Left ventricle myocardium inferior (tissue), 1 donor: ENCODE measurements around the gene CPPED1. TPM values are rescaled to one million over a fixed set of nuclear protein-coding genes. Genes with fewer than 3 reads are reported as not detected.

Experiments used
- DNase-seq: peaks from one replicate; pipeline ENCODE4 v3.0.0-alpha.2; 2020
- H3K27ac ChIP-seq: fragments of 200-600 bp; replicated peaks from 2 replicates; pipeline ENCODE4 v1.8.0; 2021
- H3K27me3 ChIP-seq: fragments of 200-600 bp; 2 replicates; pipeline ENCODE4 v1.8.0; 2021; ENCODE audit warnings: low read depth
- H3K36me3 ChIP-seq: fragments of 200-600 bp; 2 replicates; pipeline ENCODE4 v1.8.0; 2021
- H3K4me1 ChIP-seq: fragments of 200-600 bp; 2 replicates; pipeline ENCODE4 v1.8.0; 2021
- H3K4me3 ChIP-seq: fragments of 200-600 bp; 2 replicates; pipeline ENCODE4 v1.8.0; 2021; ENCODE audit warnings: mild to moderate bottlenecking, moderate library complexity
- H3K9me3 ChIP-seq: fragments of 200-600 bp; replicated peaks from 2 replicates; pipeline ENCODE4 v1.8.0; 2021
- intact Hi-C: fragments of 100-400 bp; cut with micrococcal nuclease; formaldehyde crosslinking; loops from one replicate; pipeline ENCODE4 v1.11.0; 2022
- total RNA-seq: library from RNA; stranded (reverse); fragmentation: NEBNext Ultra II Directional; extraction: Animal tissue kit (Norgen Biotek cat#: 25700); gene quantifications from one replicate; pipeline ENCODE4 v1.2.1, GENCODE V29; 2021
- TF ChIP-seq, protein P1 (sequence below): fragments of 200-600 bp; IDR thresholded peaks from 2 replicates; pipeline ENCODE4 v1.8.0; 2021; ENCODE audit warnings: antibody characterized with exemption, mild to moderate bottlenecking, borderline replicate concordance
- donor health status: DM: no; HTN: yes; CAD: no; lungs with severe emphysema.

The CPPED1 gene
- total RNA-seq, 1 donor from 2014 or later = 12.4 TPM

DNA sequence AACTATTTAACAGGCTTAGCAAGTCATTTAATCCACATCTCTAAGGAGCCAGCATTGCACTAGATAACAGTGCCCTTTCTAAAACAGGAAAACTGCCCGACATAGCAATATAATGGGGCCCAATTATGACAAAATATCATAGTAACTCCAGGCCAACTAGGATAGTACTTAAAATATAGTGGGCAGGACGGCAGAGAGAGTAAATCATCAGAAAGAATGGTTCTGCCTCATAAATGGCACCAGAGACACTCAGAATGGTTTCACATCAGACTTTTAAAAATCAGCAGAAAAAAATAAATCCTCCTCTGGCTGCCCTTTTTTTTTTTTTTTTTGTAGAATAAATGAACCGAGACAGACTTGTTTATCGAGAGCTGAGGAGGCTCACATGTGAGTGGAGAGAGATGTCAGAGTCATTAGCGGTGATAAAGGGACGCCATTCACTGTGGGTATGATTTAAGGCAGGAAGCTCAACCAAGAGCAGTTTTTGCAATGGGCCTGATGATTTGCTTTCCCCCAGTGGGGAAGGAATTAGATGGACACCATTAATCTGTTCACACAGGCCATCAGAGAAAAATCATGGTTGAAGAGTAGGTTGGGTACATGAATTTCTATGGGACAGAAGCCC, 62.6 kb downstream of the CPPED1 start:
- Histone ChIP-seq H3K27ac (no peak overlapping the region), H3K9me3 (peaks cover 21% of the 10 kb centered on the region), H3K4me3 (no peak overlapping the region), H3K4me1 (no peaks in the 10 kb centered on the region), H3K27me3 (no peaks in the 10 kb centered on the region), H3K36me3 (peaks cover 17% of the 10 kb centered on the region)
- TF ChIP-seq, protein P1, sequence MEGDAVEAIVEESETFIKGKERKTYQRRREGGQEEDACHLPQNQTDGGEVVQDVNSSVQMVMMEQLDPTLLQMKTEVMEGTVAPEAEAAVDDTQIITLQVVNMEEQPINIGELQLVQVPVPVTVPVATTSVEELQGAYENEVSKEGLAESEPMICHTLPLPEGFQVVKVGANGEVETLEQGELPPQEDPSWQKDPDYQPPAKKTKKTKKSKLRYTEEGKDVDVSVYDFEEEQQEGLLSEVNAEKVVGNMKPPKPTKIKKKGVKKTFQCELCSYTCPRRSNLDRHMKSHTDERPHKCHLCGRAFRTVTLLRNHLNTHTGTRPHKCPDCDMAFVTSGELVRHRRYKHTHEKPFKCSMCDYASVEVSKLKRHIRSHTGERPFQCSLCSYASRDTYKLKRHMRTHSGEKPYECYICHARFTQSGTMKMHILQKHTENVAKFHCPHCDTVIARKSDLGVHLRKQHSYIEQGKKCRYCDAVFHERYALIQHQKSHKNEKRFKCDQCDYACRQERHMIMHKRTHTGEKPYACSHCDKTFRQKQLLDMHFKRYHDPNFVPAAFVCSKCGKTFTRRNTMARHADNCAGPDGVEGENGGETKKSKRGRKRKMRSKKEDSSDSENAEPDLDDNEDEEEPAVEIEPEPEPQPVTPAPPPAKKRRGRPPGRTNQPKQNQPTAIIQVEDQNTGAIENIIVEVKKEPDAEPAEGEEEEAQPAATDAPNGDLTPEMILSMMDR = no peak
- intact Hi-C loops = no loop called here
- DNase-seq = no peak

DNA sequence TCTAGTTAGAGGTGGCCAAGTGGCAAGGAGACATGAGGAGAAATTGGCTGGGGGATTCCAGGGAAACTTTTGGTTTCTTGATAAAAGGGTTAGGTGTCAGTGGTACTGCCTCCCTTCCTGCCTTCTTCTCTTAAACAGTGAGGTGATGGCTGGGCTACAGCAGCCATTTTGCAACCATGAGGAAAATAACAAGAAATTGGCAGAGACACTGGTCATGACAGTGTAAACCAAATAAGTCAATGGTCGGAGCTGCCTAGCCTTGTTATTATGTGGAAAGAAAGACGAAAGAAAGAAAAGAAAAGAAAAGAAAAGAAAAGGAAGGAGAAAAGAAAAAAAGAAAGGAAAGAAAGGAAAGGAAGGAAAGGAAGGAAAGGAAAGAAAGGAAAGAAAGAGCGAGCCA, 63.9 kb downstream of the CPPED1 start:
- Histone ChIP-seq H3K4me3 (no peak overlapping the region), H3K27me3 (no peaks in the 10 kb centered on the region), H3K9me3 (peaks cover 11% of the 10 kb centered on the region), H3K4me1 (no peaks in the 10 kb centered on the region), H3K27ac (no peak overlapping the region), H3K36me3 (peaks cover 15% of the 10 kb centered on the region)
- DNase-seq = no peak
- TF ChIP-seq, protein P1 = no peak
- intact Hi-C loops = no loop called here

DNA sequence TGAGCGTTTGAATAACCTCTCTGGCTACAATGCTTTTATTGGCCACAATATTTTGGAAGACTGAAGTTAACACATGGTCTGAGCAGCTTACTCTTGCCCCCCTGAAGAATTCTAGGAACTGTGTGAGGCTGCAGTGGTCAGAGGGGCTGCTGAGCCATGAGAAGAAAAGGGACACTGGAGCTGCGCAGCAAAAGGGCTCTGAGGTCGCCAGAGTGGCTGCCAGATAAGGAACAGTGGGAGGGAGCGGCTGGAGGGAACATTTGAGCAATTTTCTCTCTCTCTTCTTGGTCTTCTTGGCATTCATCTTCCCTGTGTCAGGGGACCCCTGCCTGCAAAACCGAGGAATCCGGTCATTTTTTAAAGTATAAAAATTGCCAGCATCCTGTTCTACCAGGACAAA, 66.1 kb downstream of the CPPED1 start:
- no peak overlapping the region for H3K27ac ChIP-seq
- H3K27me3 ChIP-seq = no peaks in the 10 kb centered on the region
- TF ChIP-seq, protein P1 = no peak
- H3K36me3 ChIP-seq = peaks cover 20% of the 10 kb centered on the region
- peaks cover 16% of the 10 kb centered on the region for H3K9me3 ChIP-seq
- no peaks in the 10 kb centered on the region for H3K4me1 ChIP-seq
- intact Hi-C loops = no loop called here
- no peak overlapping the region for H3K4me3 ChIP-seq
- DNase-seq = no peak

DNA sequence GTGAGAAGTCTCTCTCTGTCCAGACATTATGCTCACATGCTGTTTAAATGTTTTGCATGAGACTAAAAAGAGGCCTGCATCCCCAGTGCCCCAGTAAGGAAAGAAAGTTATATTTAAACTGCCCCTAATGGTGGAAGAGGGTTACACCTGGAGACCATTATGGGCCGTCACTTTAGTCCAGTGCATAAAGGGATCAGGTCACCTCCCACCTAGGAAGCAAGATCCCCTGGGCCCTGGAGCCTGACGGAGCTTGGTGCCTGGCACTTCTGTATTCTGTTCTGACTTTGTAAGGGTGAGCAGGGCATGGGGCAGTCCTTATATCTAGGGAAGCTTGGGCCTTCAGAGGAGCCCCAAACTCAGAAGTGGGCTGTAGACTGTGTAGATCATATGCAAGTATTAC, 67.9 kb downstream of the CPPED1 start:
- DNase-seq = no peak
- peaks cover 28% of the 10 kb centered on the region for H3K9me3 ChIP-seq
- peaks cover 20% of the 10 kb centered on the region for H3K36me3 ChIP-seq
- TF ChIP-seq, protein P1 = no peak
- intact Hi-C loops = no loop called here
- no peaks in the 10 kb centered on the region for H3K4me1 ChIP-seq
- H3K27ac ChIP-seq = no peak overlapping the region
- H3K27me3 ChIP-seq = no peaks in the 10 kb centered on the region
- no peak overlapping the region for H3K4me3 ChIP-seq

DNA sequence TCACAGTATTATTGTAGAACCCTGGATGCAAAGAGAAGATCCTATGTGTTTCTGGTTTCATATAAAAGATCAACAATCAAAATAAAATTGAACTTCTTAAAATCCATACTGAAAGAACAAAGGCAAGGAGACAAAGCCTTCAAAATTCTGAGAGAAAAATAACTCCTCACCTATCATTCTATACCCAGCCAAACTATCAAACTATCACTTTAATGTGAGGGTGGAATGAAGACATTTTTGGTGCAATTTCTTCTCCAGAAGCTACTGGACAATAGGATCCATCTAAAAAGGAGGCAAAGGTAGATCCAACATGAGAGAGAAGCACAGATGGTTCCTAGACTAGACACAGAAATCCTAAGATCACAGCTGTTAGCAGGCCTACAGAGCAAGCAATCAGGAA, 71.1 kb downstream of the CPPED1 start:
- no peak overlapping the region for H3K4me3 ChIP-seq
- no peaks in the 10 kb centered on the region for H3K4me1 ChIP-seq
- TF ChIP-seq, protein P1 = no peak
- intact Hi-C loops = no loop called here
- H3K27me3 ChIP-seq = no peaks in the 10 kb centered on the region
- DNase-seq = no peak
- peaks cover 25% of the 10 kb centered on the region for H3K9me3 ChIP-seq
- peaks cover 14% of the 10 kb centered on the region for H3K36me3 ChIP-seq
- no peak overlapping the region for H3K27ac ChIP-seq
